NCI-H2029 treated with DMSO at 0.1 percent for 48 hours (cell line): Measurements from ENCODE around the gene IL20RB.

Source experiments
- DNase-seq: peaks from one replicate; lab custom pipeline; 2025; lab: John Stamatoyannopoulos, UW

The IL20RB gene

GRCh38 chr3:136957751-136958288, at the start of gene IL20RB:
Gene IL20RB (plus strand): TSS chr3:136957983. CDS start chr3:136958114, 131 bp downstream.
- no peak for DNase-seq

- no peak for DNase-seq
Observed at GRCh38 chr3:136908297-136908696, 49.5 kb upstream of the IL20RB start.

- DNase-seq: no peak
Observed at GRCh38 chr3:136909187-136909586, 48.6 kb upstream of the IL20RB start.

- no peak for DNase-seq
Observed at GRCh38 chr3:136910697-136911096, 47.1 kb upstream of the IL20RB start.

- DNase-seq: no peak
Observed at GRCh38 chr3:136913168-136913567, 44.6 kb upstream of the IL20RB start.

GRCh38 chr3:136914739-136915138, 43.0 kb upstream of the IL20RB start:
- DNase-seq: no peak

GRCh38 chr3:136916223-136916622, 41.6 kb upstream of the IL20RB start:
- DNase-seq: no peak

GRCh38 chr3:136919799-136920580, 37.8 kb upstream of the IL20RB start:
- no peak for DNase-seq

GRCh38 chr3:136920904-136921611, 36.7 kb upstream of the IL20RB start:
- no peak for DNase-seq

GRCh38 chr3:136925425-136926190, 32.2 kb upstream of the IL20RB start:
- no peak for DNase-seq

- no peak for DNase-seq
Observed at GRCh38 chr3:136928240-136928639, 29.5 kb upstream of the IL20RB start.

GRCh38 chr3:136929977-136930670, 27.7 kb upstream of the IL20RB start:
- DNase-seq: no peak

GRCh38 chr3:136931606-136932005, 26.2 kb upstream of the IL20RB start:
- no peak for DNase-seq

- no peak for DNase-seq
Observed at GRCh38 chr3:136932523-136932922, 25.3 kb upstream of the IL20RB start.

GRCh38 chr3:136932978-136933772, 24.6 kb upstream of the IL20RB start:
- DNase-seq: no peak

- no peak for DNase-seq
Observed at GRCh38 chr3:136937175-136937574, 20.6 kb upstream of the IL20RB start.

- no peak for DNase-seq
Observed at GRCh38 chr3:136937851-136938250, 19.9 kb upstream of the IL20RB start.

GRCh38 chr3:136938334-136938733, 19.4 kb upstream of the IL20RB start:
- no peak for DNase-seq

- DNase-seq: no peak
Observed at GRCh38 chr3:136939489-136939888, 18.3 kb upstream of the IL20RB start.

- DNase-seq: no peak
Observed at GRCh38 chr3:136942803-136943202, 15.0 kb upstream of the IL20RB start.

- no peak for DNase-seq
Observed at GRCh38 chr3:136943436-136943835, 14.3 kb upstream of the IL20RB start.
